ENCODE data around the gene GPR183.
"Not testable (repeated sequence)": the region's sequence is repeated elsewhere in the genome, so short reads cannot be mapped to it uniquely, and the experiment has no call there.

The GPR183 gene

GRCh38 chr13:99254830-99255229 is 52.4 kb downstream of the GPR183 start:
- Histone ChIP-seq H3K4me3 (ENCODE audit: low read depth in 1 of 2, low read length in 1 of 2) (no peak overlapping the region), H3K9me3 (no peaks in the 10 kb centered on the region), H3K36me3 (no peaks in the 10 kb centered on the region), H3K27ac (no peak overlapping the region), H3K27me3 (no peaks in the 10 kb centered on the region), H3K4me1 (ENCODE audit: control insufficient read depth in 1 of 2, insufficient read depth in 1 of 2, low read depth in 1 of 2, low read length in 1 of 2) (peaks cover 27 to 31% of the 10 kb centered on the region in 2 experiments)
- TF ChIP-seq, protein P1, sequence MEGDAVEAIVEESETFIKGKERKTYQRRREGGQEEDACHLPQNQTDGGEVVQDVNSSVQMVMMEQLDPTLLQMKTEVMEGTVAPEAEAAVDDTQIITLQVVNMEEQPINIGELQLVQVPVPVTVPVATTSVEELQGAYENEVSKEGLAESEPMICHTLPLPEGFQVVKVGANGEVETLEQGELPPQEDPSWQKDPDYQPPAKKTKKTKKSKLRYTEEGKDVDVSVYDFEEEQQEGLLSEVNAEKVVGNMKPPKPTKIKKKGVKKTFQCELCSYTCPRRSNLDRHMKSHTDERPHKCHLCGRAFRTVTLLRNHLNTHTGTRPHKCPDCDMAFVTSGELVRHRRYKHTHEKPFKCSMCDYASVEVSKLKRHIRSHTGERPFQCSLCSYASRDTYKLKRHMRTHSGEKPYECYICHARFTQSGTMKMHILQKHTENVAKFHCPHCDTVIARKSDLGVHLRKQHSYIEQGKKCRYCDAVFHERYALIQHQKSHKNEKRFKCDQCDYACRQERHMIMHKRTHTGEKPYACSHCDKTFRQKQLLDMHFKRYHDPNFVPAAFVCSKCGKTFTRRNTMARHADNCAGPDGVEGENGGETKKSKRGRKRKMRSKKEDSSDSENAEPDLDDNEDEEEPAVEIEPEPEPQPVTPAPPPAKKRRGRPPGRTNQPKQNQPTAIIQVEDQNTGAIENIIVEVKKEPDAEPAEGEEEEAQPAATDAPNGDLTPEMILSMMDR (IDR thresholded peaks at IDR 0.05) = no peak

- H3K4me3 ChIP-seq (ENCODE audit: low read depth in 1 of 2, low read length in 1 of 2) = no peak overlapping the region
- TF ChIP-seq, protein P1 (IDR thresholded peaks at IDR 0.05) = no peak
- no peak overlapping the region for H3K27ac ChIP-seq
- H3K9me3 ChIP-seq = no peaks in the 10 kb centered on the region
- H3K36me3 ChIP-seq = no peaks in the 10 kb centered on the region
- peaks cover 8 to 9% of the 10 kb centered on the region in 2 experiments for H3K4me1 ChIP-seq (ENCODE audit: control insufficient read depth in 1 of 2, insufficient read depth in 1 of 2, low read depth in 1 of 2, low read length in 1 of 2)
- H3K27me3 ChIP-seq = no peaks in the 10 kb centered on the region
These were observed 55.3 kb downstream of the GPR183 start for GRCh38 chr13:99251921-99252320.

DNA sequence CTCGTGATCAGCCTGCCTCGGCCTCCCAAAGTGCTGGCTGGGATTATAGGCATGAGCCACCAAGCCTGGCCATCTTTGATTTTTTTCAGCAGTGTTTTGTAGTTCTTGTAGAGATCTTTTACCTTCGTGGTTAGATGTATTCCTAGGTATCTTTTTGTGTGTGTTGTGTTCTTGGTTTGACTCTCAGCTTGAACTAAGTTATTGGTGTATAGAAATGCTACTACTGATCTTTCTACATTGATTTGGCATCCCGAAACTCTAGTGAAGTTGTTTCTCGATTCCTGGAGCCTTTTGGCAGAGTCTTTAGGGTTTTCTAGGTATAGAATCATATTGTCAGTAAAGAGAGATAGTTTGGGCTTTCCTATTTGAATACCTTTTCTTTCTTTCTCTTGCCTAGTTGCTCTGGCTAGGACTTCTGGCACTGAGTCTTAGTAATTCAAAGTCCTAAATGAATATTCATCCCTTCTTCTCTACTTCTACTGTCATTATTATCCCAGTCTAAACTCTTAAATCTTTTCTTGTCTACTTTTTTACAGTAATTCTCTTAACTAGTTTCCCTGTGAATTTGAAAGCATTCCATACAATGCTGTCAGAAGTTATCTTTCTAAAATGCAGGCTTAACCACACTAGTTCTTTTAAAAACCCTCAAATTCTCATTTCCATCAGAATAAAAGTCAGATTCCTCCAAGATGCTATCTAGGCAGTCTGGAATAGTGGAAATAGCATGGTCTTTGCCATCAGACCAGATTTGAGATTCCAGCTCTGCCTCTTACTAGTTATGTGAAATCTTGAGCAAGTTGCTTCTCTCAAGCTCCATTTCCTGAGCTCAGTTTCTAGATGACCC is 56.0 kb downstream of the GPR183 start:
- Histone ChIP-seq H3K27ac (no peak overlapping the region), H3K36me3 (peaks cover 3% of the 10 kb centered on the region), H3K9me3 (no peaks in the 10 kb centered on the region), H3K4me3 (ENCODE audit: low read depth in 1 of 2, low read length in 1 of 2) (no peak overlapping the region), H3K27me3 (no peaks in the 10 kb centered on the region), H3K4me1 (ENCODE audit: control insufficient read depth in 1 of 2, insufficient read depth in 1 of 2, low read depth in 1 of 2, low read length in 1 of 2) (peaks cover under 1 to 1% of the 10 kb centered on the region in 2 experiments)
- TF ChIP-seq, protein P1 (IDR thresholded peaks at IDR 0.05) = no peak

DNA sequence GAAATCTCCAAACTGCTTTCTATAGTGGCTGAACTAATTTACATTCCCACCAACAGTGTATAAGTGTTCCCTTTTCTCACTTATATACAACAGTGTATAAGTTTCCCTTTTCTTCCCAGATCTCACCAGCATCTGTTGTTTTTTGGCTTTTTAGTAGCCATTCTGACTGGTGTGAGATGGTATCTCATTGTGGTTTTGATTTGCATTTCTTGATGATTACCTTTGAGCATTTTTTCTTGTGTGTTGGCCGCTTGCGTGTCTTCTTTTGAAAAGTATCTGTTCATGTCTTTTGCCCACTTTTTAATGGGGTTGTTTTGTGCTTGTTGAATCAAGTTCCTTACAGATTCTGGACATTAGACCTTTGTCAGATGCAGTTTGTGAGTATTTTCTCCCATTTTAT is 57.6 kb downstream of the GPR183 start:
- H3K9me3 ChIP-seq; H3K27me3 ChIP-seq; H3K4me1 ChIP-seq (ENCODE audit: control insufficient read depth in 1 of 2, insufficient read depth in 1 of 2, low read depth in 1 of 2, low read length in 1 of 2); H3K4me3 ChIP-seq (ENCODE audit: low read depth in 1 of 2, low read length in 1 of 2); H3K27ac ChIP-seq: not testable (repeated sequence)
- peaks cover 18% of the 10 kb centered on the region for H3K36me3 ChIP-seq

DNA sequence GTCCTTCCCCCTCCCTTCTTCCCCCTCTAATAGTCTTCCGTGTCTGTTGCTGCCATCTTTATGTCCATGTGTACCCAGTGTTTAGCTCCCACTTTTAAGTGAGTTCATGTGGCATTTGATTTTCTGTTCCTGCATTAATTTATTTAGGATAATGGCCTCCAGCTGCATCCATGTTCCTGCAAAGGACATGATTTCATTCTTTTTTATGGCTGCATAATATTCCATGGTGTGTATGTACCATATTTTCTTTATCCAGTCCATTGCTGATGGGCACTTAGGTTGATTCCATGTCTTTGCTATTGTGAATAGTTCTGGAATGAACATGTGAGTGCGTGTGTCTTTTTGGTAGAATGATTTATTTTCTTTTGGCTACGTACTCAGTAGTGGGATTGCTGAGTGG is 58.0 kb downstream of the GPR183 start:
- H3K9me3 ChIP-seq; H3K27ac ChIP-seq; H3K27me3 ChIP-seq; H3K4me3 ChIP-seq (ENCODE audit: low read depth in 1 of 2, low read length in 1 of 2); H3K4me1 ChIP-seq (ENCODE audit: control insufficient read depth in 1 of 2, insufficient read depth in 1 of 2, low read depth in 1 of 2, low read length in 1 of 2): not testable (repeated sequence)
- H3K36me3 ChIP-seq = peaks cover 22% of the 10 kb centered on the region

DNA sequence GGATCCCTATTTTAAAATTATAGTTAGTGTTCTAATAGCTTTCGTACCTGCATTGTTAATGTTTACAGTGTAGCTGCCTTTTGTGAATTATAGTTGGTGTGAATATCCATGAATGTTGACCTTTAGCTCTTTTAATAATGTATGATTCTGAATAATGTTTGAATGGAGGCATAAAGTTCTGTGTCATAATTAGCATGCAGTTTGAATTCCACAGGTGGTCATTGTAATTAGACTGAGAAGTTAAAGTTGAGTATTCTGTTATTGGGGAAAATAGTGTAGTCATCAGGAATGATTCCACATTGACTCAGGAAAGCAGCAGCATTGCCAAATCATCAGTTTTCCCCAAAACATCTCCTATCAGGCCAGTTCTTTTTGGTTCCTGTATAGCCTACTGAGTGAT is 61.1 kb downstream of the GPR183 start:
- Histone ChIP-seq H3K9me3 (no peaks in the 10 kb centered on the region), H3K27me3 (no peaks in the 10 kb centered on the region), H3K27ac (no peak overlapping the region), H3K36me3 (peaks cover 26% of the 10 kb centered on the region), H3K4me3 (ENCODE audit: low read depth in 1 of 2, low read length in 1 of 2) (no peak overlapping the region), H3K4me1 (ENCODE audit: control insufficient read depth in 1 of 2, insufficient read depth in 1 of 2, low read depth in 1 of 2, low read length in 1 of 2) (no peaks in the 10 kb centered on the region)
- TF ChIP-seq, protein P1 (IDR thresholded peaks at IDR 0.05) = no peak
